HG02759 (cell line): ENCODE measurements around the gene LY6G6D.

Experiments
- ATAC-seq: cut with Tn5 transposase; IDR thresholded peaks from one replicate; pipeline ENCODE4 v1.9.1; 2021; ENCODE audit warnings: mild to moderate bottlenecking, moderate library complexity; ENCODE audit not compliant: unreplicated experiment

The LY6G6D gene

GRCh38 chr6:31733734-31734133, 18.6 kb downstream of the LY6G6D start:
- ATAC-seq, result no peak

- ATAC-seq, result no peak
Measured at GRCh38 chr6:31734247-31734820, 19.2 kb downstream of the LY6G6D start.

- peak; percentile 26 for ATAC-seq
Measured at GRCh38 chr6:31734821-31735406, 19.8 kb downstream of the LY6G6D start.

GRCh38 chr6:31736021-31736767, 21.0 kb downstream of the LY6G6D start, which contains the start of gene CLIC1:
Gene CLIC1 (minus strand): TSS chr6:31736530. CDS start chr6:31736300, 230 bp downstream.
- ATAC-seq, result peak; percentile 25

GRCh38 chr6:31736768-31737314, 21.7 kb downstream of the LY6G6D start:
- ATAC-seq, result no peak

GRCh38 chr6:31737315-31737990, 22.3 kb downstream of the LY6G6D start:
- no peak for ATAC-seq

GRCh38 chr6:31737991-31738979, 23.1 kb downstream of the LY6G6D start:
- ATAC-seq, result no peak

GRCh38 chr6:31739639-31740396, 24.7 kb downstream of the LY6G6D start, which contains the start of gene MSH5:
Gene MSH5 (plus strand): TSS chr6:31740005. CDS start chr6:31740467, 462 bp downstream.
- ATAC-seq, result peak; percentile 77

GRCh38 chr6:31740397-31741223, 25.5 kb downstream of the LY6G6D start:
- peak; percentile 1 for ATAC-seq

- no peak for ATAC-seq
Measured at GRCh38 chr6:31741815-31742214, 26.7 kb downstream of the LY6G6D start.

- no peak for ATAC-seq
Measured at GRCh38 chr6:31742894-31743293, 27.7 kb downstream of the LY6G6D start.

- no peak for ATAC-seq
Measured at GRCh38 chr6:31744422-31744821, 29.3 kb downstream of the LY6G6D start.

GRCh38 chr6:31749301-31750036, 34.3 kb downstream of the LY6G6D start:
- ATAC-seq, result no peak

GRCh38 chr6:31750411-31751022, 35.4 kb downstream of the LY6G6D start:
- no peak for ATAC-seq

- ATAC-seq, result no peak
Measured at GRCh38 chr6:31752739-31753319, 37.7 kb downstream of the LY6G6D start.

GRCh38 chr6:31758281-31758680, 43.1 kb downstream of the LY6G6D start:
- no peak for ATAC-seq

- ATAC-seq, result no peak
Measured at GRCh38 chr6:31760790-31761189, 45.6 kb downstream of the LY6G6D start.
